HG02763 (cell line): ENCODE results near the gene SLC9C1.

ENCODE experiments used
- ATAC-seq: cut with Tn5 transposase; IDR thresholded peaks from one replicate; pipeline ENCODE4 v1.9.1; 2021; ENCODE audit warnings: mild to moderate bottlenecking, moderate library complexity; ENCODE audit not compliant: unreplicated experiment

Gene SLC9C1

GRCh38 chr3:112132975-112133448, 161.0 kb downstream of the SLC9C1 start, which contains the start of gene GCSAM:
TSS of gene GCSAM (minus strand) at chr3:112133248. CDS start at chr3:112133120, 128 bp downstream.
- ATAC-seq: peak; percentile 79

GRCh38 chr3:112132554-112132953, 161.5 kb downstream of the SLC9C1 start:
- ATAC-seq: no peak

GRCh38 chr3:112132088-112132487, 161.9 kb downstream of the SLC9C1 start:
- no peak for ATAC-seq

DNA sequence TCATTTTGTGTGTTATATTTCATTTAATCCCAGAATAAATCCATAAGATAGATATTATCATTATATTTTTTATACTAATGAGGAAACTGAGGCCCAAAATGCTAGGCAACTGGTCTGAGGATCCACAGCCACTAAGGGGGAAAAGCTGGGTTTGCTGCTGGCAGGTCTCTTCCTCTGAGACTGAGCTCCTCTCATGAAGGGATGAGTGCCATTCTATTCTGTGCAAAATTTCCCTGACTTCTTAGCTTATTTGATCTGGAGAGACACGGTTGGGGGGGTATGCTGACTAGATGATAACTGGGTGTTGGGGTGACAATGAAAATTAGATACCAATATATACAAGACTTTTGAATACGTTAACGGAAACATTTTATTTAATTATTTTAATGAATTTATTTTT, 162.9 kb downstream of the SLC9C1 start:
- ATAC-seq: no peak

GRCh38 chr3:112130638-112130993, 163.4 kb downstream of the SLC9C1 start:
- ATAC-seq: no peak

DNA sequence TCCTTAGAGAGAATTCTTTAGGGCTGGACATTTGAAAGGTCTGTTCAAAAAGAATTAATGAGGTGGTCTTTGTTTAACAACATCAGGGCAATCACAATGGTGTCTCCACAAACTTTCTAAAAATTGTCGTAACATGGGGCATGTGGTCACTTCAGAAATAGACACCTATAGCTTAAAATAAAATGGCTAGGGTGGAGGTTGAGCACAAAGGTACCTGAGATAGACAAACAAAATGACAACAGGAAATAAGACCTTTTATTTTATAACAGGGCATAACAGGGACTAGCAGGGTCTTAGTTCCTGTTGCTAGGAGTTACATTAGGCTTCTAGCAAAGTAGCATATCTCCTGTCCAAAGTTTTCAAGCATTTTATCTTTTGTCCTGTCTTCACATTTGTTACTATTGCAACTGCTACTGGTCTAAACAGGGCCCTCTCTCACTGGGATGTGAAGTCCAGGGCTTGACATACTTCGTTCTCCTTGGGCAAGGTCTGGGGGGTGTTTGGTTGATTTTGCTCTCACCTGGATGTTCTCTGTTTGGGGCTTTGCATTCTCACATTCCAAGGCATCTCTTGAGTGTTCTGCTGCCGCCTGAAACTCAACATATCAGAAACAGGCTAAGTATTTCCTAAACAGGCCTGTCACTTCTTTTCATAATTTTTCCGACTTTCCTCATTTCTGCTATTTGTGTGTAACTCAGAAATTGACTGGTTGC, 163.9 kb downstream of the SLC9C1 start:
- ATAC-seq: no peak

DNA sequence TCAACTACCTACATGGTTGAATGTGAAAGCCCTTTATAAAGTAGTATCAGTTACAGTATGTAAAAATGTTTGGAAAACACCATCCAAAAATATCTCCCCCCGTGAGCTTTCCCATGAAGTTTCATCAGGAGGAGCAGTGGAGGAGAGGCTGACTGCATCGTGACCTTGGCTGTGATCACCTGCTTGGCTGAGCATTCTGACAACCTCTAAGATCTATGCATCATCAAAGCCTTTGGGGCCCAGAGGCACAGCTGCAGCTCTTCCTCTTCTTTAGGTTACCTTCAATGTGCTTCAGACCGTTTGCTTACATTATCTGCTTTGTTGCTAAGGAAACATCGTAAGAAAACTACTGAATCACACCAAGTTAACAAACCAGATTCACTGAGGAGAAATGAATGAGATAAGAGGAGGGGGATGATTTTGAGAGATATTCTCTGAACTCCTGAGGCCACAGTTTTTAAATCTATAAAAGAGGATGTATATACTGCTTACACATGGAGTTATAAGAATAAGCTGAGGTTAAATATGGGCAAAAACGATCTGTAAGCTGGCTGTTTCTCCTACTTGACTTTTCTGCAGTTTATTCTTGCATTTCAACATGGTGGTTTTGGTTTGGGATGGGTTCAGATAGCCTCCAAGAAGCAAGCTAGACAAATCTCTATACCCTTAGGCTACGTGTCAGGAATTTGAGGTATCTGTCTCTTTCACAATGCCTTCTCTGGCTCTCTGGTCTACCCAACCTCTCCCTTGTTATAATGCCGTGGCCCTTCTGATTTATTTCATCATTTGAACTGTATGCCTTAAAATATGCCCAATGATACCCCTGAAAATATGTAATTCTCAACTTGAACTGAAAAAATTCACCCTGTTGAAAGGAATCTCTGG, 164.9 kb downstream of the SLC9C1 start:
- peak; percentile 35 for ATAC-seq

- no peak for ATAC-seq
Observed at GRCh38 chr3:112127522-112128494, 166.2 kb downstream of the SLC9C1 start.

- no peak for ATAC-seq
Observed at GRCh38 chr3:112126511-112126911, 167.5 kb downstream of the SLC9C1 start.

- no peak for ATAC-seq
Observed at GRCh38 chr3:112124907-112125607, 169.0 kb downstream of the SLC9C1 start.

- no peak for ATAC-seq
Observed at GRCh38 chr3:112123548-112123947, 170.5 kb downstream of the SLC9C1 start.

GRCh38 chr3:112122870-112123269, 171.1 kb downstream of the SLC9C1 start:
- ATAC-seq: no peak

DNA sequence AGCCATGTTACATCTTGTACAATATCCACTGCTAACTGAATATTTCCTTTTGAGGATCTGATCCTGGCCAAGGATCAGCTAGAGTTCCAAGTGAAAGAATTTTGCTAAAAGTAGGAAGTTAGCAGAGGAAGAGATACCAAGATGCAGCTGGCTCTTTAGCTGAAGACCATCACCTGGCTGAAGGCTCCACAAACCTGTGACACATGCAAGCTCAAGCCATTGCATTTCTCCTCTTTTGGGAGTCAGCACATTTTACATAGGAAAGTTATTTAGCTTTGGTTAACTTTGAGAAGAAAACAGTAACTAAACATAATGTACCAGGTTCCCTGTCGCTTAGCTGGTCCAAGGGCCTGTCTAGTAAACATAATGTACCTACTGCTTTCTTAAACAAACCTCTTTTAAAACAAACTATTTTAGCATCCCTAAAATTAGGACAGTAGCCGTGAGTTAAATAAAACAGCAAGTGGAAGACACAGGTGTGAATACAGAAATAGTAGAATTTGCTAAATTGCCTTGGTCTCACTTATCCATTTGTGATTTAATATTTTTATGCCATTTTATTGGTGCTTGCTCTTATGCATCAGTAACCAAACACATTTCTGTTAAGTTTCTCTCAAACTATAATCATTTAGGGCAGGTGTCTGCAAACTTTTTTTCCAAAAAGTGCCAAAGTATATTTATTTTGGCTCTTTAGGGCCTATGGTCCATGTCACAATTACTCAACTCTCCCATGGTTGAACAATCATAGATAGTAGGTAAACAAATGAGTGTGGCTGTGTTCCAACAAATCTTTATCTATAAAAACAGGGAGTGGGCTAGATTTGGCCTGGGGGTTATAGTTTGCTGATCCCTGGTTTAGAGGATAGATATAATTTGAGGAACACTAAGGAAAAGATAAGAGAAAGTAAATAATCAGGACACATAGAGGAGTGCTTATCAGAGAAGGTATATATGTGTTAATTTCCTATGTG, 172.2 kb downstream of the SLC9C1 start:
- no peak for ATAC-seq

DNA sequence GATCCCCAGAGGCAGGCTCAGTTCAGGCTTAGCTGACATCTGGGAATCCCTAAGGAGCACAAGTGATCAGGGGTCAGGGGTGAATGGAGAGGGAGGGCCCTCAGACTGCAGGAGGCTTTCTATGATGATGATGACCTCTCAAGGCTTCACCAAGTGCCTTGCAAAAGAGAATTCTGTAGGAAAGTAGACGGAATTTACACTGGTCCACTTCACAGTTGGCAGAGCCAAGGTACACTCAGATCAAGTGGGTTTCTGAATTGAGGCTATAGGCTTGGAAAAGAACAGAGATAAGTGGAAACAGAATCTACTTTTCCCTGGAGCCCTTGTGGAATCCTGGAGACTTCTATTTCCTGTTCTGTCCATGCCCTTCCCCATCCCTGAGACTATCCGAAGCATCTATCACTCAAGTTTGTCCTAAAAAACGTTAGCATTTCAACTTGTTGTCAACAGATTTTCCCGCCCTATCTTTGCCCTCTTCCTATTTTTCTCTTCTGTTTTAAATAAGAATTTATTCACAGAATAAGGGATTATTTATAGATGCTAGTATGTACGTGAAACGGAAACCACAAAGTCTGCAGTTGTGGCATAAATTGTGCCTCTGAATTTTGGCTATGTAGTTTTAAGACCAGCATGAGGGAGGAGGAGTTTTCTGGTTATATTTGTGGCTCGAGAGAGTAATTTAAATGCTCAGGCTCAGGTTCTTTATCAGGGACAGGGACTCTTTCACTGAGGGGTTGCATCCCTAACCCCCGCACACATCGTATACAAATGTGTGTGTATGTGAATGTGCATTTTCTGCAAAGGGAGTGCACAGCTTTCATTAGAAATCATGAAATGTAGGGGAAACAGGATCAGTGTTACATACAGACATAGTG, 173.8 kb downstream of the SLC9C1 start:
- ATAC-seq: no peak

DNA sequence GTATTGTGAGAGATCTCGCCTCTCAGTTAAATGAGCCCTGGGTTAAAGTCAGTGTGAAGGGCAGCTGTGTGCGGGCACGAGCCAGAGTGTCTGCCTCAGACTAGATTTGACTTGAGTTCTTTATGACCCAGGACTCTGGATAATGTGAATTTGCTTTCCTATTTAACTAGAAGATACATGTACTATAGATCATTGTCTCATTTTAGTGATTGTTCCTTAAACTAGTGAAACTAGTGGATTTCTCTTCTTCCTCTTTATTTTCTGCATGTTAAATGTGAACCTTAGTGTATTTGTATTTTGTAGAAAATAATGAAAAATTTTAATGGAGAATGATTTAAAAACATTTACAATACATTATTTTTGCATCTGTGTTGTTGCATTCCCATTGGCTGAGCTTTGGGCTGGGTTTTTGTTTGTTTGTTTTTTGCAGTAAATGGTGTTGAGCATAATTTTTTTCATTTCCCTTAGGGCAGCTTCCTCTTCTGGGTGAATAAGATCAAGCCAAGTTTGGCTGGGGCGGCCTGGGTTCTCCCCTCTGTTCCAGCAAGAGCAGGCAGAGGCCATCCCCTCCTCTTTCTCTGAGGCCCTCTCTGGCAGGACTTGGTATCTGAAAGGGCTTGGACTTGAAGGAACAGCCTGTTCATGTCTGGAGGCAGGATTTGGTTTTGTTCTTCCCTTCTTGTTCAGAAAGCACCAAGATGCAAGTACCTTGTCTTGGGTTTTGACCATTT, 176.0 kb downstream of the SLC9C1 start:
- ATAC-seq: no peak

- no peak for ATAC-seq
Observed at GRCh38 chr3:112117415-112117814, 176.6 kb downstream of the SLC9C1 start.

DNA sequence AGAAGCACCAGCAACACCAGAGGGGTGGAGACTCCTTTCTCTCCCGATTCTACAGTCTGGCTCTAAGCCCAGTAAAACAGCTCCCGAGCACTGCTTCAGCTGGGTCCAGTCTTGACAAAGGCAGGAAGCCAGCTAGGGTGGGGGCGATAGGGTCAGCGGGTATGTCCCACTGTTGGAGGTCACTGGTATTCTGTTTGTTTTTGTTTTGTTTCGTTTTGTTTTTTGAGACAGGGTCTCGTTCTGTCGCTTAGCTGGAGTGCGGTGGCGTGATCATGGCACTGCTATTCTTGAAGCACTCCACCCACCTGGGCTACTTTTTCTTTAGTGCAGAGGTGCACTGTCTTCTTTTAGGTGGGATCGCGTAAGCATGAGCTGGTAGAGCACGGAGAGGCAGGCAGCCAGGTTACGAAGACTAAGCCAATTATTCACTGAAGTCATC, 177.2 kb downstream of the SLC9C1 start:
- ATAC-seq: no peak
